NCI-H345 treated with DMSO at 0.1 percent for 48 hours (cell line): Measurements from ENCODE around the gene ZBTB16.

Source experiments
- DNase-seq: peaks from one replicate; lab custom pipeline; 2025; ENCODE audit not compliant: unreplicated experiment; lab: John Stamatoyannopoulos, UW

Gene ZBTB16

GRCh38 chr11:114082767-114083181, 23.3 kb downstream of the ZBTB16 start:
- DNase-seq: no peak

- no peak for DNase-seq
Measured at GRCh38 chr11:114083391-114084252, 24.1 kb downstream of the ZBTB16 start.

- DNase-seq: no peak
Measured at GRCh38 chr11:114084414-114084813, 24.9 kb downstream of the ZBTB16 start.

GRCh38 chr11:114085965-114086793, 26.7 kb downstream of the ZBTB16 start:
- peak; percentile 58 for DNase-seq

GRCh38 chr11:114087025-114087424, 27.5 kb downstream of the ZBTB16 start:
- no peak for DNase-seq

- no peak for DNase-seq
Measured at GRCh38 chr11:114088216-114088615, 28.7 kb downstream of the ZBTB16 start.

GRCh38 chr11:114088836-114089235, 29.3 kb downstream of the ZBTB16 start:
- DNase-seq: no peak

GRCh38 chr11:114089748-114090147, 30.2 kb downstream of the ZBTB16 start:
- no peak for DNase-seq

- DNase-seq: no peak
Measured at GRCh38 chr11:114090225-114090910, 30.9 kb downstream of the ZBTB16 start.

- DNase-seq: no peak
Measured at GRCh38 chr11:114090976-114091375, 31.5 kb downstream of the ZBTB16 start.

- DNase-seq: no peak
Measured at GRCh38 chr11:114091516-114092397, 32.2 kb downstream of the ZBTB16 start.

- DNase-seq: no peak
Measured at GRCh38 chr11:114092478-114092877, 33.0 kb downstream of the ZBTB16 start.

GRCh38 chr11:114092953-114093352, 33.4 kb downstream of the ZBTB16 start:
- DNase-seq: no peak

GRCh38 chr11:114094516-114094915, 35.0 kb downstream of the ZBTB16 start:
- no peak for DNase-seq

GRCh38 chr11:114095899-114096298, 36.4 kb downstream of the ZBTB16 start:
- DNase-seq: no peak

- no peak for DNase-seq
Measured at GRCh38 chr11:114097832-114098231, 38.3 kb downstream of the ZBTB16 start.

- peak; percentile 69 for DNase-seq
Measured at GRCh38 chr11:114098927-114099326, 39.4 kb downstream of the ZBTB16 start.

GRCh38 chr11:114099392-114100178, 40.1 kb downstream of the ZBTB16 start:
- no peak for DNase-seq

- no peak for DNase-seq
Measured at GRCh38 chr11:114102993-114103896, 43.7 kb downstream of the ZBTB16 start.
